Activated CD8-positive, alpha-beta memory T cell treated with anti-CD3 and anti-CD28 coated beads, Interleukin-2, amount 50 U/mL, for 48 hours (primary cell): ENCODE data around the gene EYA2.

ENCODE experiments used
- DNase-seq: peaks from one replicate; pipeline ENCODE4 v3.0.0-alpha.2; 2020

Gene EYA2

DNA sequence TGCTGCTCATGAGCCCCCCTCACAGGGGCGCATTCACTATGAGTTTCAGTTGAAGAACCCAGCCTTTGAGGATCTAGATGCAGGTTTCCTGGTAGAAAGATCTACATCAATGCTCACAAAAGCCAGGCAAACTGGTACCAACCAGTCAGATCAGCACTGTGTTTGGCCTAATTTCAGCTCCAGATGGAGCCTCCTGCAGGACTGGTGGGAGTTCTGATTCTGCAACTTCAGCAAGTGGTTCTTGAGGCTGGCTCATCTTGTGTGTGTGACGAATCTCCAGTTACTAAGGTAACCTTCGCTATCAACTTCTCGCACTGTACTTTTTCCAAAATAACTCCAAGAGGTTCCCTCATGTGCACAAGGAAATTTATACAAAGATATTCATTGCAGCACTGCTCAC, 343.1 kb downstream of the EYA2 start:
- DNase-seq = no peak
